ENCODE data around the gene EMILIN2. TPM values are rescaled to one million over a fixed set of nuclear protein-coding genes. Genes with fewer than 3 reads are reported as not detected.

Gene EMILIN2
- total RNA-seq, 2 experiments from 2014 or later, result 0.15 to 1.4 TPM

- Histone ChIP-seq H3K4me1 (ENCODE audit: insufficient read depth, low read length, poor library complexity, severe bottlenecking) (no peaks in the 10 kb centered on the region), H3K79me2 (ENCODE audit: insufficient read depth, low read depth, low read length) (no peaks in the 10 kb centered on the region), H2AFZ (ENCODE audit: low read length) (no peak overlapping the region), H3K36me3 (ENCODE audit: insufficient read depth, low read length) (no peaks in the 10 kb centered on the region), H4K20me1 (ENCODE audit: insufficient read depth, low read length) (no peaks in the 10 kb centered on the region), H3K4me3 (ENCODE audit: low read depth, low read length, poor library complexity, severe bottlenecking) (no peak overlapping the region), H3K27ac (ENCODE audit: low read depth, low read length, poor library complexity, severe bottlenecking) (no peak overlapping the region), H3K4me2 (ENCODE audit: low read length) (no peak overlapping the region), H3K9me3 (ENCODE audit: low read length) (no peaks in the 10 kb centered on the region), H3K9me2 (ENCODE audit: insufficient read depth, low read length) (no peaks in the 10 kb centered on the region)
- ChIA-PET POLR2A (interaction anchor here (0.5 kb wide), 1 partner anchor 94 kb away, joined by 6 read pairs; no protein-coding TSS in a partner anchor), CTCF (ENCODE audit: unreplicated experiment) (no interaction called here)
- TF ChIP-seq, protein P1, sequence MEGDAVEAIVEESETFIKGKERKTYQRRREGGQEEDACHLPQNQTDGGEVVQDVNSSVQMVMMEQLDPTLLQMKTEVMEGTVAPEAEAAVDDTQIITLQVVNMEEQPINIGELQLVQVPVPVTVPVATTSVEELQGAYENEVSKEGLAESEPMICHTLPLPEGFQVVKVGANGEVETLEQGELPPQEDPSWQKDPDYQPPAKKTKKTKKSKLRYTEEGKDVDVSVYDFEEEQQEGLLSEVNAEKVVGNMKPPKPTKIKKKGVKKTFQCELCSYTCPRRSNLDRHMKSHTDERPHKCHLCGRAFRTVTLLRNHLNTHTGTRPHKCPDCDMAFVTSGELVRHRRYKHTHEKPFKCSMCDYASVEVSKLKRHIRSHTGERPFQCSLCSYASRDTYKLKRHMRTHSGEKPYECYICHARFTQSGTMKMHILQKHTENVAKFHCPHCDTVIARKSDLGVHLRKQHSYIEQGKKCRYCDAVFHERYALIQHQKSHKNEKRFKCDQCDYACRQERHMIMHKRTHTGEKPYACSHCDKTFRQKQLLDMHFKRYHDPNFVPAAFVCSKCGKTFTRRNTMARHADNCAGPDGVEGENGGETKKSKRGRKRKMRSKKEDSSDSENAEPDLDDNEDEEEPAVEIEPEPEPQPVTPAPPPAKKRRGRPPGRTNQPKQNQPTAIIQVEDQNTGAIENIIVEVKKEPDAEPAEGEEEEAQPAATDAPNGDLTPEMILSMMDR (conservative IDR thresholded peaks at IDR 0.05; ENCODE audit: low read length), result no peak
- no peak for TF ChIP-seq EZH2phosphoT487 (IDR thresholded peaks at IDR 0.05; ENCODE audit: borderline replicate concordance, low read depth, low read length)
- no peak for DNase-seq (ENCODE audit: low spot score)
- intact Hi-C loops (cut with micrococcal nuclease; ENCODE audit: unreplicated experiment), result no loop called here
- no TSS peak for BruUV-seq (replicated peaks)
Measured at GRCh38 chr18:2874765-2875164, 28.0 kb downstream of the EMILIN2 start.

GRCh38 chr18:2878656-2879330 is 32.0 kb downstream of the EMILIN2 start:
- CTCF ChIA-PET (ENCODE audit: unreplicated experiment), result no interaction called here
- H3K4me1 ChIP-seq (ENCODE audit: insufficient read depth, low read length, poor library complexity, severe bottlenecking), result peaks cover 24% of the 10 kb centered on the region
- BruUV-seq (replicated peaks), result no TSS peak
- no peak overlapping the region for H3K4me2 ChIP-seq (ENCODE audit: low read length)
- no peaks in the 10 kb centered on the region for H3K36me3 ChIP-seq (ENCODE audit: insufficient read depth, low read length)
- POLR2A ChIA-PET, result interaction anchor here (1.1 kb wide), 1 partner anchor 16 kb away, joined by 3 read pairs; no protein-coding TSS in a partner anchor
- H2AFZ ChIP-seq (ENCODE audit: low read length), result no peak overlapping the region
- no peaks in the 10 kb centered on the region for H3K9me2 ChIP-seq (ENCODE audit: insufficient read depth, low read length)
- intact Hi-C loops (cut with micrococcal nuclease; ENCODE audit: unreplicated experiment), result no loop called here
- H4K20me1 ChIP-seq (ENCODE audit: insufficient read depth, low read length), result no peaks in the 10 kb centered on the region
- H3K27ac ChIP-seq (ENCODE audit: low read depth, low read length, poor library complexity, severe bottlenecking), result no peak overlapping the region
- TF ChIP-seq EZH2phosphoT487 (IDR thresholded peaks at IDR 0.05; ENCODE audit: borderline replicate concordance, low read depth, low read length), result no peak
- TF ChIP-seq, protein P1 (conservative IDR thresholded peaks at IDR 0.05; ENCODE audit: low read length), result no peak
- no peak for DNase-seq (ENCODE audit: low spot score)
- H3K4me3 ChIP-seq (ENCODE audit: low read depth, low read length, poor library complexity, severe bottlenecking), result no peak overlapping the region
- H3K9me3 ChIP-seq (ENCODE audit: low read length), result no peaks in the 10 kb centered on the region
- no peaks in the 10 kb centered on the region for H3K79me2 ChIP-seq (ENCODE audit: insufficient read depth, low read depth, low read length)

DNA sequence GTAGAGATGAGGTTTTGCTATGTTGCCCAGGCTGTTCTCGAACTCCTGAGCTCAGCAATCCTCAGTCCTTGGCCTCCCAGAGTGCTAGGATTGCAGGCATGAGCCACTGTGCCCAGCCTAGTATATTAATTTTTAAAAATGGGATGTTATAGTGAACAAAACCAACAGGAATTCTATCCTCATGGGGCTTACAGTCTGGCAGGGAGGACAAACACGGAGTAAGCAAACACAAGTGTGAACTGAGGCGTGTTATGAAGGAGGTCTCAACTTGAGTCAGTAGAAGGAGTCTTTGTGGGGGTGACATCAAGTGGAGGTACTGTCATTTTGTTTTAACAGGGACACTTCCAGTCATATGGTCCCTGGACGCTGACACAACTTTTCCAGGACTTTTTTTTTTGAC is 33.1 kb downstream of the EMILIN2 start:
- H3K27ac ChIP-seq (ENCODE audit: low read depth, low read length, poor library complexity, severe bottlenecking), result no peak overlapping the region
- no peak overlapping the region for H3K4me3 ChIP-seq (ENCODE audit: low read depth, low read length, poor library complexity, severe bottlenecking)
- intact Hi-C loops (cut with micrococcal nuclease; ENCODE audit: unreplicated experiment), result no loop called here
- no peaks in the 10 kb centered on the region for H4K20me1 ChIP-seq (ENCODE audit: insufficient read depth, low read length)
- no peaks in the 10 kb centered on the region for H3K79me2 ChIP-seq (ENCODE audit: insufficient read depth, low read depth, low read length)
- H2AFZ ChIP-seq (ENCODE audit: low read length), result no peak overlapping the region
- H3K36me3 ChIP-seq (ENCODE audit: insufficient read depth, low read length), result no peaks in the 10 kb centered on the region
- no peak for DNase-seq (ENCODE audit: low spot score)
- no peaks in the 10 kb centered on the region for H3K9me2 ChIP-seq (ENCODE audit: insufficient read depth, low read length)
- ChIA-PET POLR2A (no interaction called here), CTCF (ENCODE audit: unreplicated experiment) (no interaction called here)
- H3K9me3 ChIP-seq (ENCODE audit: low read length), result no peaks in the 10 kb centered on the region
- TF ChIP-seq EZH2phosphoT487 (IDR thresholded peaks at IDR 0.05; ENCODE audit: borderline replicate concordance, low read depth, low read length), result no peak
- TF ChIP-seq, protein P1 (conservative IDR thresholded peaks at IDR 0.05; ENCODE audit: low read length), result no peak
- no TSS peak for BruUV-seq (replicated peaks)
- peaks cover 27% of the 10 kb centered on the region for H3K4me1 ChIP-seq (ENCODE audit: insufficient read depth, low read length, poor library complexity, severe bottlenecking)
- H3K4me2 ChIP-seq (ENCODE audit: low read length), result no peak overlapping the region
